Activated CD8-positive, alpha-beta memory T cell treated with anti-CD3 and anti-CD28 coated beads for 48 hours (primary cell): ENCODE data around the gene CST6.
"Not testable (repeated sequence)": the region's sequence is repeated elsewhere in the genome, so short reads cannot be mapped to it uniquely, and the experiment has no call there.

Experiments
- DNase-seq, 3 experiments: peaks; one replicate each; pipeline ENCODE4 v3.0.0-alpha.2; 2020; ENCODE audit warnings: low read depth in 2 of 3, low spot score in 2 of 3

CST6 gene

GRCh38 chr11:66014804-66015453, 3.1 kb downstream of the CST6 start:
- DNase-seq, result no peak

DNA sequence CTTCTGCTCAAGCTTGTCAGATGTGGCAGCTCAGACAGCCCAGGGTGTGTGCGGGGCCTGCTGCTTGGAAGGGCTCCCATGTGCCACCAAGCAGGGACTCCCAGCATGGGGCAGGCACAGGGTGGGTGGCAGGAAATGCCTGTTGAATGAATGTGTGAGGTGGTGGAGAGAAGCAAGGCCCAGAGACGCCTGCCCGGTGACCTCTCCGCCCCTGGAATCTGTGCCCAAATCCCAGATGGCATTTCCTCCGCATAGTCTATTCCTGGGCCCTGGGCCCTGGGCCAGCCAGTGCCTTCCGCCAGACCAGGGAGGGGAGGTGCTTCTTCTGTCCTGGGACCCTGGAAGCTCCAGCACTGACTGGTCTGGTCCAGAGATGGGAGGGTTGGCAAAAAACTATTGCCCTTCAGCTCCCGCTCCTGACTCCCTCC, 3.7 kb downstream of the CST6 start:
- DNase-seq, result no peak

DNA sequence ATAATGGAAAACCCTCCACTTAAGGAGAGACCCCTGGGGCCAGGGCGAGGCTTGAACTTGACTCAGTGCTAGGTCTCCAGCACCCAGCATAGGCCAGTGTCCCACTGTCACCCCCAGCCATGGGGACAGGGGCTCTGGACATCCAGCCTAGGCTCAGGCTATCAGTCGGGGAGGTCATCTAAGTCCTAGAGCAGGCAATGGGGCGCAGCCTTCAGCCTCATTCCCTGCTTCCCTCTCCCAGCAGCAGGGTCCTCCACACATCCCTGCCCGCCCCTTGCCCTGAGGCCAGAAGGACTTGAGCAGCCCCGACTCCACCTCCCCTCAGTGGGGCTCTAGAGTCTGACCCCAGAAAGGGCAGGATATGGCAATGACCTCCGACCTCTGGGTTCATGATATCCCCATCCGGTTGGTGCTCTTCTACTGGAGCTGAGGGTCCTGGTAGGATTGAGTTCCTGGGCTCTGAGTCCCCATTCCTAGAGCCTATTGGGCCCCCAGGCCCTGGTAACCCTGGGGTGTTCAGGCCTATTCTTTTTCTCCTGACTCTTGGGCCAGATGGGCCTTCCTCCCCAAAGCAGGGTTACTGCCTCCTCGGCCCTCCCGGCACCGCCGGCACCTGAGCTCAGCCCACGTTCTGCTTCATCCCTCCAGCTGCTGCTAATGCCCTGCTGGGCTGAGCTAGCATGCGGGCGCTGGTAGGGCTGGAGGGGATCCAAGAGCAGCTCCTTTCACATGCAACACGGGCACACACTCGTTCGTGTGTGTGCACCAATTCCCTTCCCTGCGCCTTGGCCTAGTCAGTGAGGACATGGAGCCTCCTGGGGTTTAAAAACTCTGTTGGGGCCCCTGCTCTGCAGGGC, 4.4 kb downstream of the CST6 start:
- no peak for DNase-seq

- DNase-seq, result no peak
These were observed 5.0 kb downstream of the CST6 start for GRCh38 chr11:66016793-66017177.

- DNase-seq, result no peak
These were observed 5.5 kb downstream of the CST6 start for GRCh38 chr11:66017321-66017720.

- no peak for DNase-seq
These were observed 8.4 kb downstream of the CST6 start for GRCh38 chr11:66020212-66020611.

GRCh38 chr11:66020618-66021357, 9.0 kb downstream of the CST6 start:
- DNase-seq, result peak in 1 of 3 experiments; percentile 9

GRCh38 chr11:66022401-66023185, 10.8 kb downstream of the CST6 start:
- DNase-seq, result peak; percentile 47 to 88 (median 86)

- not testable (repeated sequence) for DNase-seq
These were observed 11.3 kb downstream of the CST6 start for GRCh38 chr11:66023186-66023440.

GRCh38 chr11:66026017-66026529, 14.3 kb downstream of the CST6 start, which contains the start of gene CATSPER1:
Gene CATSPER1, minus strand, starts transcription at chr11:66026479. Its CDS starts 100 bp downstream, at chr11:66026379.
- no peak for DNase-seq

DNA sequence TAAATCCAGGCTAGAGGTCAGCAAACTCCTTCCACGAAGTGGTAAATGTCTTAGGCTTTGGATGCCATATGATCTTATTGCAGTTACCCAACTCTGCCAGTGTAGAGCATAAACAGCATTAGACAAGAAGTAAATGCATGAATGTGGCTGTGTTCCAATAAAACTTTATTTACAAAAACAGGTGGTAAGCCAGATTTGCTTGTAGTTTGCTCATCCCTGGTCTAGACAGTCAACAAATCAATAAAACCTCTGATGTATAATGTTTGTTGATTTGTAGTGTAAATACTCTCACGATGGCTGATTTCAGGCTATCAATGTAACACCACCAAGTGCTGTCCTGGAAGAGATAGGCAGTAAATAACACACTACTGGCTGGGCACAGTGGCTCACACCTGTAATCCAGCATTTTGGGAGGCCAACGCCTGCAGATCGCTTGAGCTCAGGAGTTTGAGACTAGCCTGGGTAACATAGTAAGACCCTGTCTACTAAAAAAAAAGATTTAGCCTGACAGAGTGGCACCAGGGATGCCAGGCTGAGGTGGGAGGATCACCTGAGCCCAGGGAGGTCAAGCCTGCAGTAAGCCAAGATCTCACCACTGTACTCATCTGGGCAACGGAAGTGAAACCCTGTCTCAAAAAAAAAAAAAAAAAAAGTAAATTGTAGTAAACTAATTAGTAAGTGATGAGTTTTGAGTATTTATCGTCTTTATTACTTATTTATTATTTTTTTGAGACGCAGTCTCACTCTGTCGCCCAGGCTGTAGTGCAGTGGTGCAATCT, 21.3 kb downstream of the CST6 start:
- DNase-seq, result no peak

GRCh38 chr11:66035653-66036333, 24.0 kb downstream of the CST6 start:
- no peak for DNase-seq

GRCh38 chr11:66036334-66036710, 24.5 kb downstream of the CST6 start:
- no peak for DNase-seq

DNA sequence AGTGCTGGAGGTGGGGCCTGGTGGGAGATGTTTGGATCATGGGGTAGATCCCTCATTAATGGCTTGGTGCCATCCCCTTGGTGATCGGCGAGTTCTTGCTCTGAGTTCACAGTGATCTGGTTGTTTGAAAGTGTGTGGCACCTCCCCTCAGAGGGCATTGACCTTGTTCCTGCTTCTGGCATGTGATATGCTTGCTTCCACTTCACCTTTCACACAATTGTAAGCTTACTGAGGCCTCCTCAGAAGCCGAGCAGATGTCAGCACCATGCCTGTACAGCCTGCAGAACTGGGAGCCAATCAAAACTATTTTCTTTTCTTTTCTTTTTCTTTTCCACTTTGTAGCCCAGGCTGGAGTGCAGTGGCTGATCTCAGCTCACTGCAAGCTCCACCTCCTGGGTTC, 25.5 kb downstream of the CST6 start:
- DNase-seq, result no peak

GRCh38 chr11:66039765-66040164, 28.0 kb downstream of the CST6 start:
- DNase-seq, result no peak

DNA sequence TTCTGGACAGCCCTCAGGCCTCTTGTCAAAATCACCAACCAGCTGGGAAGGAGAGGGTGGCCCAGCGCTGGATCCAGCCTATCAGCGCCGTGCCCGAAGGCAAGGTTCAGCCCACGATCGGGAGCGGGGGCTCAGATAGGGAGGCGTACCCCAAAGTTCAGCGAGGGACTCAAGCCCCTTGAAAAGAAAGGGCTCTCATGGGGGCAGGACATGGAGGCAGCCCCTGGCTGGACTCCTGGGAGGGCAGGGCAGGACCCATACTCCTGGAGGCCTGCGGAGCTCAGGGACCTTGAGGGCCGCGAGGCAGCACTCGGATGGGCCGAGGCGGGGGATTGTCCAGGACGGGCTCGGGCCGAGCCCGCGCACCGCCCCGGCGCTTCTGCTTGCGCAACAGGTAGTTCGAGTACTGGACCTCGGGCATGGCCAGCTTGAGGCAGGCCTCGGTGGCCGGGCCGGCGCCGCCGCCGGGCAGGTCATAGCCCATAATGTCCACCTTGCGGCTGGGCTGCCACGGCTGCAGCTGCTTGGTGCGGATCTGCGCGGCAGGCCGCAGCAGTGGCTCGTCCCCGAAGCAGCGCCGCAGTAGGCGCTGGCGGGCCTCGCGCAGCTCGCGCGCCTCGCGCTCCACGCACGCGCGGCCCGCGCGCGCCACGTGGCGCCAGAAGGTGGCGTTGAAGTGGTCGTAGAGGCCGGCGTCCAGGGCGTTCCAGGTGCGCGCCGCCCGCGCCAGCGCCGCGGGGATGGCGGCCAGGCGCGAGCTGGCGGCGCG, 30.6 kb downstream of the CST6 start:
- no peak for DNase-seq

DNA sequence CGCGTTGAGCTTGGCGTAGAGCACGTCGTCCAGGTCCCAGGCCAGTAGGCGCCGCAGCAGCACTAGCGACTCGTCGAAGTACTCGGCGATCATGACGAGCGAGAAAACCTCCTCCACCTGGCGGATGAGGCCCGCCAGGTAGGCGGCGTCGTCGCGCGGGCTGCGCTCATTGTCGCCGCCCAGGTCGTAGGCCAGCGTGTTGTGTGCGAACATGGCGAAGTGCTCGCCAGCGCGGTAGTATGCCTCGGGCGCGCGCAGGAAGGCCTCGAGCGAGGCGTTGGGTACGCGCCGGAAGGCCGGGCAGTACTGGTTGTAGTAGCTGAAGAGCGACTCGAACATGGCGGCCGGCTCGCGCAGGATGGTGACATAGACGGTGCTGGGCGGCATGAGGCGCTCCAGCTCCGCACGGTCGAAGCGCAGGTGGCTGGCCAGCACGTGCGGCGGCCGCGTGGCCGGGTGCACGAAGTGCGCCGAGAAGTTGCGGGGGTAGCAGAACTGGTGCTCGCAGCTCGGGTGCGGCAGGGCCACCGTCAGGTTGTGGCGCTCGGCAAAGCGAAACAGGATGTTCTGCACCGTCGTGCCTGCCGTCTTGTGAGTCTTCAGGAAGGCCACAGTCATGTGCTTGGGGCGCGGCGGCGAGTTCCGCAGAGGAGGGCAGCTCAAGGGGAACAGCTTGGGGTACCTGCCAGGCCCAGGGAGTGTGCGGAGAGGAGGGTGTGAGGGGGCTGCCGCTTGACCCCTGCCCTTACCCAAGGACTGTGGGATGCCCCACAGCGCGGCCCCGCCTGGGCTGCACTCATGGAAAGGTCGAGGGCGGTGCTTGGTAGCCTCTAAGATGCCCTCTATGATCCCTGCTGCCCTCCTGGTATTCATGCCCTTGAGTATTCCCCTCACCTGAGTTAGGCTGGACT, 31.4 kb downstream of the CST6 start:
- no peak for DNase-seq

- DNase-seq, result no peak
These were observed 32.9 kb downstream of the CST6 start for GRCh38 chr11:66044757-66045156.
